HEK293T (cell line): ENCODE measurements around the gene ASIP.

Experiments
- ARNT ChIP-seq: fragments of 450-650 bp; IDR thresholded peaks from 2 replicates; pipeline ENCODE4 v1.6.1; 2017; ENCODE audit warnings: mild to moderate bottlenecking
- BHLHE40 ChIP-seq: fragments of 450-650 bp; IDR thresholded peaks from 2 replicates; pipeline ENCODE4 v1.6.1; 2016; ENCODE audit warnings: mild to moderate bottlenecking, moderate library complexity, borderline replicate concordance
- CTBP1 ChIP-seq: fragments of 450-650 bp; IDR thresholded peaks from 2 replicates; pipeline ENCODE4 v1.6.1; 2016; ENCODE audit warnings: borderline replicate concordance
- FOXA1 ChIP-seq: fragments of 450-650 bp; IDR thresholded peaks from 2 replicates; pipeline ENCODE4 v1.6.1; 2016; ENCODE audit warnings: mild to moderate bottlenecking
- L3MBTL2 ChIP-seq: fragments of 450-650 bp; conservative IDR thresholded peaks from 2 replicates; pipeline ENCODE4 v1.6.1; 2016; ENCODE audit warnings: mild to moderate bottlenecking
- LEF1 ChIP-seq: fragments of 450-650 bp; IDR thresholded peaks from 2 replicates; pipeline ENCODE4 v1.6.1; 2017; ENCODE audit warnings: mild to moderate bottlenecking, borderline replicate concordance
- NFRKB ChIP-seq: fragments of 450-650 bp; IDR thresholded peaks from 2 replicates; pipeline ENCODE4 v1.6.1; 2016; ENCODE audit warnings: mild to moderate bottlenecking, moderate library complexity
- SP1 ChIP-seq: fragments of 450-650 bp; IDR thresholded peaks from 2 replicates; pipeline ENCODE4 v1.6.1; 2017
- SUZ12 ChIP-seq: fragments of 450-650 bp; IDR thresholded peaks from 2 replicates; pipeline ENCODE4 v1.6.1; 2016; ENCODE audit warnings: mild to moderate bottlenecking
- TARDBP ChIP-seq: fragments of 450-650 bp; IDR thresholded peaks from 2 replicates; pipeline ENCODE4 v1.6.1; 2016
- ZNF384 ChIP-seq: fragments of 450-650 bp; IDR thresholded peaks from 2 replicates; pipeline ENCODE4 v1.6.1; 2016

GRCh38 chr20:34215711-34216381 is 25.4 kb upstream of the ASIP start:
- TF ChIP-seq FOXA1 (no peak), L3MBTL2 (peak; percentile 76), ZNF384 (no peak), TARDBP (no peak), CTBP1 (no peak), SUZ12 (no peak), NFRKB (no peak), ARNT (no peak), LEF1 (no peak), SP1 (no peak), BHLHE40 (no peak)
